Activated CD8-positive, alpha-beta T cell treated with anti-CD3 and anti-CD28 coated beads for 36 hours (primary cell): ENCODE results near the gene GFOD1. TPM values are rescaled to one million over a fixed set of nuclear protein-coding genes. Genes with fewer than 3 reads are reported as not detected.

Source experiments
- ATAC-seq: fragments of 200-7000 bp; cut with Tn5 transposase; one replicate; pipeline ENCODE4 v1.10.0; 2021; ENCODE audit warnings: mild to moderate bottlenecking, moderate library complexity
- CTCF ChIA-PET: fragments of 350-600 bp; sonication (Branson Sonifier 250); formaldehyde crosslinking; loops from one replicate; lab custom pipeline; 2021; ENCODE audit warnings: antibody characterized with exemption; lab: Charles Lee
- POLR2A ChIA-PET: fragments of 350-600 bp; sonication (Branson Sonifier 250); formaldehyde crosslinking; loops from one replicate; lab custom pipeline; 2021; ENCODE audit warnings: antibody characterized with exemption; lab: Charles Lee
- DNase-seq: peaks from one replicate; pipeline ENCODE4 v3.0.0-alpha.2; 2020
- H3K27ac Mint-ChIP-seq: one replicate; pipeline ENCODE4 v1.8.0; 2021; ENCODE audit warnings: mild to moderate bottlenecking, mixed read lengths
- H3K27me3 Mint-ChIP-seq: one replicate; pipeline ENCODE4 v1.8.0; 2021; ENCODE audit warnings: mixed read lengths
- H3K36me3 Mint-ChIP-seq: one replicate; pipeline ENCODE4 v1.8.0; 2021; ENCODE audit warnings: low read depth, mixed read lengths
- H3K4me1 Mint-ChIP-seq: one replicate; pipeline ENCODE4 v1.8.0; 2021; ENCODE audit warnings: low read depth, mixed read lengths
- H3K4me3 Mint-ChIP-seq: one replicate; pipeline ENCODE4 v1.8.0; 2021; ENCODE audit warnings: mild to moderate bottlenecking, moderate library complexity, mixed read lengths
- H3K9me3 Mint-ChIP-seq: one replicate; pipeline ENCODE4 v1.8.0; 2021; ENCODE audit warnings: mixed read lengths
- CTCF ChIP-seq: fragments of 200-600 bp; IDR thresholded peaks from one replicate; pipeline ENCODE4 v1.8.0; 2022; ENCODE audit warnings: antibody characterized with exemption, mild to moderate bottlenecking
- intact Hi-C: fragments of 100-400 bp; cut with micrococcal nuclease; formaldehyde crosslinking; loops from one replicate; pipeline ENCODE4 v1.10.0; 2022
- total RNA-seq, 2 experiments: library from RNA; stranded (reverse); gene quantifications; one replicate each; pipeline ENCODE4 v1.2.3, GENCODE V29; 2021

The GFOD1 gene
- total RNA-seq, 2 experiments from 2014 or later, result 12.3 to 12.9 TPM

- Mint-ChIP-seq H3K27me3 (no peaks in the 10 kb centered on the region), H3K36me3 (peaks cover 14% of the 10 kb centered on the region), H3K27ac (peak overlapping the region; percentile 73), H3K4me3 (no peak overlapping the region), H3K4me1 (peaks cover 72% of the 10 kb centered on the region), H3K9me3 (peaks cover 13% of the 10 kb centered on the region)
- intact Hi-C loops, result no loop called here
- no peak for DNase-seq
- CTCF ChIA-PET, result interaction anchor here (3.0 kb wide), 1 partner anchor 19 kb away, joined by 7 read pairs; no protein-coding TSS in a partner anchor
- TF ChIP-seq CTCF, result no peak
- no peak for ATAC-seq
- POLR2A ChIA-PET, result interaction anchor here (0.9 to 1.6 kb wide), 3 partner anchors 17 to 141 kb away, joined by 4 to 5 read pairs (median 4); partner anchors contain the start of gene SIRT5
These were observed 53.7 kb downstream of the GFOD1 start for GRCh38 chr6:13433709-13434121.

- H3K27ac Mint-ChIP-seq, result peak overlapping the region; percentile 89
- no peak for DNase-seq
- H3K27me3 Mint-ChIP-seq, result no peaks in the 10 kb centered on the region
- H3K4me3 Mint-ChIP-seq, result no peak overlapping the region
- no peak for TF ChIP-seq CTCF
- peaks cover 13% of the 10 kb centered on the region for H3K9me3 Mint-ChIP-seq
- H3K36me3 Mint-ChIP-seq, result peaks cover 14% of the 10 kb centered on the region
- POLR2A ChIA-PET, result interaction anchor here (0.7 to 1.6 kb wide), 6 partner anchors 18 to 142 kb away, joined by 3 to 5 read pairs (median 4); partner anchors contain the start of gene SIRT5
- ATAC-seq, result peak; percentile 12
- CTCF ChIA-PET, result interaction anchor here (1.2 to 3.0 kb wide), 4 partner anchors 20 to 143 kb away, joined by 3 to 7 read pairs (median 3); no protein-coding TSS in a partner anchor
- intact Hi-C loops, result no loop called here
- H3K4me1 Mint-ChIP-seq, result peaks cover 83% of the 10 kb centered on the region
These were observed 54.7 kb downstream of the GFOD1 start for GRCh38 chr6:13432526-13433184.

- Mint-ChIP-seq H3K4me1 (peaks cover 85% of the 10 kb centered on the region), H3K27ac (peak overlapping the region; percentile 89), H3K27me3 (no peaks in the 10 kb centered on the region), H3K36me3 (peaks cover 14% of the 10 kb centered on the region), H3K9me3 (peaks cover 13% of the 10 kb centered on the region), H3K4me3 (peak overlapping the region; percentile 43)
- no peak for TF ChIP-seq CTCF
- CTCF ChIA-PET, result interaction anchor here (0.8 to 3.0 kb wide), 6 partner anchors 21 to 143 kb away, joined by 3 to 7 read pairs (median 3); no protein-coding TSS in a partner anchor
- ATAC-seq, result peak; percentile 43
- peak; percentile 74 for DNase-seq
- POLR2A ChIA-PET, result interaction anchor here (0.7 to 1.6 kb wide), 5 partner anchors 22 to 142 kb away, joined by 3 to 4 read pairs (median 3); partner anchors contain the start of gene SIRT5
- intact Hi-C loops, result no loop called here
These were observed 55.4 kb downstream of the GFOD1 start for GRCh38 chr6:13431861-13432465.

- peak overlapping the region; percentile 43 for H3K4me3 Mint-ChIP-seq
- peaks cover 14% of the 10 kb centered on the region for H3K36me3 Mint-ChIP-seq
- ATAC-seq (no peak), DNase-seq (peak; percentile 52)
- POLR2A ChIA-PET, result interaction anchor here (0.7 to 1.2 kb wide), 5 partner anchors 17 to 143 kb away, joined by 3 read pairs; partner anchors contain the start of gene SIRT5
- H3K27me3 Mint-ChIP-seq, result no peaks in the 10 kb centered on the region
- CTCF ChIA-PET, result interaction anchor here (0.8 to 3.0 kb wide), 4 partner anchors 21 to 56 kb away, joined by 3 to 7 read pairs (median 3); no protein-coding TSS in a partner anchor
- peaks cover 85% of the 10 kb centered on the region for H3K4me1 Mint-ChIP-seq
- intact Hi-C loops, result no loop called here
- H3K27ac Mint-ChIP-seq, result peak overlapping the region; percentile 89
- no peak for TF ChIP-seq CTCF
- peaks cover 13% of the 10 kb centered on the region for H3K9me3 Mint-ChIP-seq
These were observed 56.2 kb downstream of the GFOD1 start for GRCh38 chr6:13431059-13431656.
